Hepatocyte (in vitro differentiated cells): Measurements from ENCODE around the gene LPP. TPM values are rescaled to one million over a fixed set of nuclear protein-coding genes. Genes with fewer than 3 reads are reported as not detected.

Experiments
- DNase-seq: peaks from one replicate; pipeline ENCODE4 v3.0.0-alpha.2; 2016; ENCODE audit warnings: low spot score
- H2AFZ ChIP-seq: fragments of 200-600 bp; sonication (generic); 2 replicates; pipeline ENCODE4 v1.6.0; 2016; ENCODE audit warnings: antibody characterized with exemption, mild to moderate bottlenecking
- H3K27ac ChIP-seq: fragments of 200-600 bp; sonication (generic); 2 replicates; pipeline ENCODE4 v1.5.1; 2016; ENCODE audit warnings: mild to moderate bottlenecking
- H3K27me3 ChIP-seq: fragments of 200-600 bp; sonication (generic); 2 replicates; pipeline ENCODE4 v1.6.1; 2016
- H3K36me3 ChIP-seq: fragments of 200-600 bp; sonication (generic); replicated peaks from 2 replicates; pipeline ENCODE4 v1.5.1; 2016; ENCODE audit warnings: low read depth; ENCODE audit not compliant: insufficient read depth
- H3K4me1 ChIP-seq: fragments of 200-600 bp; sonication (generic); 2 replicates; pipeline ENCODE4 v1.5.1; 2016; ENCODE audit warnings: mild to moderate bottlenecking, moderate library complexity; ENCODE audit not compliant: insufficient read depth
- H3K4me2 ChIP-seq: fragments of 200-600 bp; sonication (generic); 2 replicates; pipeline ENCODE4 v1.6.0; 2016
- H3K4me3 ChIP-seq: fragments of 200-600 bp; sonication (generic); 2 replicates; pipeline ENCODE4 v1.5.1; 2016; ENCODE audit warnings: mild to moderate bottlenecking
- H3K79me2 ChIP-seq: fragments of 200-600 bp; sonication (generic); 2 replicates; pipeline ENCODE4 v1.6.0; 2017; ENCODE audit warnings: mild to moderate bottlenecking
- H3K9me2 ChIP-seq: fragments of 200-600 bp; sonication (generic); replicated peaks from 2 replicates; pipeline ENCODE4 v1.6.0; 2017; ENCODE audit warnings: mild to moderate bottlenecking; ENCODE audit not compliant: insufficient read depth
- H3K9me3 ChIP-seq: fragments of 200-600 bp; sonication (generic); 2 replicates; pipeline ENCODE4 v1.5.1; 2016; ENCODE audit warnings: low read depth, mild to moderate bottlenecking
- H4K20me1 ChIP-seq: fragments of 200-600 bp; sonication (generic); 2 replicates; pipeline ENCODE4 v1.6.0; 2016; ENCODE audit warnings: mild to moderate bottlenecking; ENCODE audit not compliant: insufficient read depth, poor library complexity, severe bottlenecking
- EZH2 ChIP-seq: fragments of 200-600 bp; sonication (generic); IDR thresholded peaks from 2 replicates; pipeline ENCODE4 v1.6.1; 2016; ENCODE audit warnings: antibody characterized with exemption, mild to moderate bottlenecking, borderline replicate concordance
- EZH2phosphoT487 ChIP-seq: fragments of 200-600 bp; sonication (generic); IDR thresholded peaks from one replicate; pipeline ENCODE4 v1.6.1; 2018; ENCODE audit warnings: antibody characterized with exemption, mild to moderate bottlenecking, low read depth, moderate library complexity; ENCODE audit not compliant: unreplicated experiment, severe bottlenecking
- WGBS: methylation state at CpG from one replicate; pipeline ENCODE4 v1.1.6; 2016; ENCODE audit warnings: low lambda C conversion rate; ENCODE audit errors: missing lambda C conversion rate; 5-methylcytosine and 5-hydroxymethylcytosine counted together
- polyA plus RNA-seq: library from polyadenylated mRNA; unstranded; fragments of >200 nt; fragmentation: Nextera tagmentation; extraction: Ambion mirVana; gene quantifications from 2 replicates; pipeline ENCODE4 v1.2.1, GENCODE V29; 2016
- total RNA-seq: library from RNA; depleted of rRNA; stranded (reverse); fragments of >200 nt; gene quantifications from 2 replicates; pipeline ENCODE4 v1.2.3, GENCODE V29; 2014
- TF ChIP-seq, protein P1 (sequence below): fragments of 200-600 bp; sonication (generic); IDR thresholded peaks from 2 replicates; pipeline ENCODE4 v1.5.1; 2016; ENCODE audit warnings: antibody characterized with exemption, mild to moderate bottlenecking; ENCODE audit not compliant: poor library complexity

Gene LPP
- total and polyA plus RNA-seq, 2 experiments from 2014 or later: 53.2 to 73.8 TPM

DNA sequence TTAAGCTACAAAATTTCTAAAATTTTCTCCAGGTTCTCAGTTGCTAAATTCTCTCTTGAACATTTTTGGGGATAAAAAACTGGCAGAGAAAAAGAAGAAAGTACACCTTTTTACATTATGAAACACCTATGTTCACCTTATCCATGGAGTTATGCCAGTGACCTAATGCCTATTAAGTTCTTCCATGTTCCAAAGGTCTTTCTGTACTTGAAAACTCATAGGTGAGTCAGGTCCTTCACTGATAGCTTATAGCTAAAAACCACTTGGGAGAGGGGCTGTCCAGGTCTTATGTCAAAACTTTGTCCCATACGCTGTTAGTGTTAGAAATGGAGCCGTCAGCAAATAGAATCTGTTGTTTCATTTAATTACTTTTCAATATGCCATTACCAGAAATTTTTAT lies 530.3 kb downstream of the LPP start:
- H3K27ac ChIP-seq: peak overlapping the region; percentile 81
- no peaks in the 10 kb centered on the region for H3K27me3 ChIP-seq
- no peak overlapping the region for H2AFZ ChIP-seq
- no peaks in the 10 kb centered on the region for H3K9me2 ChIP-seq
- no peaks in the 10 kb centered on the region for H4K20me1 ChIP-seq
- peaks cover 29% of the 10 kb centered on the region for H3K79me2 ChIP-seq
- H3K4me3 ChIP-seq: no peak overlapping the region
- no peak overlapping the region for H3K4me2 ChIP-seq
- TF ChIP-seq, protein P1, sequence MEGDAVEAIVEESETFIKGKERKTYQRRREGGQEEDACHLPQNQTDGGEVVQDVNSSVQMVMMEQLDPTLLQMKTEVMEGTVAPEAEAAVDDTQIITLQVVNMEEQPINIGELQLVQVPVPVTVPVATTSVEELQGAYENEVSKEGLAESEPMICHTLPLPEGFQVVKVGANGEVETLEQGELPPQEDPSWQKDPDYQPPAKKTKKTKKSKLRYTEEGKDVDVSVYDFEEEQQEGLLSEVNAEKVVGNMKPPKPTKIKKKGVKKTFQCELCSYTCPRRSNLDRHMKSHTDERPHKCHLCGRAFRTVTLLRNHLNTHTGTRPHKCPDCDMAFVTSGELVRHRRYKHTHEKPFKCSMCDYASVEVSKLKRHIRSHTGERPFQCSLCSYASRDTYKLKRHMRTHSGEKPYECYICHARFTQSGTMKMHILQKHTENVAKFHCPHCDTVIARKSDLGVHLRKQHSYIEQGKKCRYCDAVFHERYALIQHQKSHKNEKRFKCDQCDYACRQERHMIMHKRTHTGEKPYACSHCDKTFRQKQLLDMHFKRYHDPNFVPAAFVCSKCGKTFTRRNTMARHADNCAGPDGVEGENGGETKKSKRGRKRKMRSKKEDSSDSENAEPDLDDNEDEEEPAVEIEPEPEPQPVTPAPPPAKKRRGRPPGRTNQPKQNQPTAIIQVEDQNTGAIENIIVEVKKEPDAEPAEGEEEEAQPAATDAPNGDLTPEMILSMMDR: no peak
- no peak for TF ChIP-seq EZH2phosphoT487
- TF ChIP-seq EZH2: no peak
- no peaks in the 10 kb centered on the region for H3K9me3 ChIP-seq
- H3K36me3 ChIP-seq: no peaks in the 10 kb centered on the region
- DNase-seq: peak; percentile 14
- H3K4me1 ChIP-seq: peaks cover 39% of the 10 kb centered on the region
- 97% methylated on average over 2 of the region's 2 CpGs for WGBS

DNA sequence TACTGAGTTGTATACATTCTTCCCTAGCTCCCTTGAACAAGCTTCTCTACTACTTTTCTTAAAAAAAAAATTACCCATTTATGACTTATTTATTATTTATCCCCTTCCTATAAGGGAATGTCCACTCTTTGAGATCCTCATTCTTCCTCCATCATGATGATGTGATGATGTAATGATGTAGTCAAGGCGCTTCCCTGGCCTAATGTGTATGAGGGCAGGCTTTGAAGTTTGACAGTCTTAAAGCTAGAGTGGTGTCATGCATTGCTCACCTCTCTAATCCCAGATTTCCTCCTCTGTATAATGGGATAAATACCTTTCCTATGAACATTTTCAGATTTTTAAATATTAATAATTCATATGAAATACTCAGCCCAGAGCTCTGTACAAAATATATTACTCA lies 531.8 kb downstream of the LPP start:
- DNase-seq: no peak
- no peaks in the 10 kb centered on the region for H3K27me3 ChIP-seq
- TF ChIP-seq EZH2 (no peak), EZH2phosphoT487 (no peak)
- TF ChIP-seq, protein P1: no peak
- H3K4me2 ChIP-seq: no peak overlapping the region
- H3K9me2 ChIP-seq: no peaks in the 10 kb centered on the region
- WGBS: 95% methylated on average over 1 of the region's 1 CpG
- no peak overlapping the region for H2AFZ ChIP-seq
- no peak overlapping the region for H3K4me3 ChIP-seq
- H3K27ac ChIP-seq: no peak overlapping the region
- H3K9me3 ChIP-seq: no peaks in the 10 kb centered on the region
- no peaks in the 10 kb centered on the region for H4K20me1 ChIP-seq
- no peaks in the 10 kb centered on the region for H3K36me3 ChIP-seq
- peaks cover 29% of the 10 kb centered on the region for H3K79me2 ChIP-seq
- peaks cover 42% of the 10 kb centered on the region for H3K4me1 ChIP-seq

DNA sequence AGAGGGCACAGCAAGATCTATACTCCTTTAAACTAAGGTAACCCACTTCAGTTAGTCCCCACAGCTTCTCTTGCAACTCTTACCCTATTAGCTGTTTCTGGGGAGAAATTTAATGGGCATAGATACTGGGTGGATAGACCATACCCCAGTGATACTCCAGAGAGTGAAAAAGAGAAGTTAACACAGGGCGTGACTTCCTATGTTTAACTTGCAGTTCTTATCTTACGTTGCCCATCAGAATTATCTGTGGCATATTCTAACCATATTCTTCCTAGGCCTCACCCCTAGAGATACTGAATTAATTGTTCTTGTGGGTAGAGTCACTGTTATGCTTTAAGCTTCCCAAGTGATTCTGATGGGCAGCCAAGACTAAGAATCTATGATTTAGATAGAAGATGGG lies 532.4 kb downstream of the LPP start:
- Histone ChIP-seq H3K79me2 (peaks cover 27% of the 10 kb centered on the region), H3K4me3 (no peak overlapping the region), H3K9me3 (no peaks in the 10 kb centered on the region), H3K27me3 (no peaks in the 10 kb centered on the region), H2AFZ (no peak overlapping the region), H3K36me3 (no peaks in the 10 kb centered on the region), H4K20me1 (no peaks in the 10 kb centered on the region), H3K27ac (peak overlapping the region; percentile 1), H3K4me2 (no peak overlapping the region), H3K4me1 (peaks cover 43% of the 10 kb centered on the region), H3K9me2 (no peaks in the 10 kb centered on the region)
- TF ChIP-seq EZH2phosphoT487 (no peak), EZH2 (no peak)
- TF ChIP-seq, protein P1: no peak
- no peak for DNase-seq
- WGBS: 70% methylated on average over 2 of the region's 2 CpGs

DNA sequence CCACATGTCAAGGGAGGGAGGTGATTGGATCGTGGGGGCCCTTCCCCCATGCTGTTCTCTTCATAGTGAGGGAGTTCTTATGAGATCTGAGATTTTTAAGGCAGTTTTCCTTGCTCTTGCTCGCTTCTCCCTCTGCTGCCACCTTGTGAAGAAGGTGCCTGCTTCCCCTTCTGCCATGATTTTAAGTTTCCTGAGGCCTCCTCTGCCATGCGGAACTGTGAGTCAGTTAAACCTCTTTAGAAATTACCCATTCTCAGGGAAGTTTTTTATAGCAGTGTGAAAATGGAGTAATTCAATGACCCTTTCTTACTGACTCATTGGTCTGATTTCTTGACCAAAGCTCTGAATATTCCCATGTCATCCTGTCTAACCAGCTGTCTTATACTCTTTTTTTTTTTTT lies 533.4 kb downstream of the LPP start:
- Histone ChIP-seq H3K9me3 (no peaks in the 10 kb centered on the region), H2AFZ (no peak overlapping the region), H3K4me1 (peaks cover 43% of the 10 kb centered on the region), H4K20me1 (no peaks in the 10 kb centered on the region), H3K27ac (peak overlapping the region; percentile 1), H3K36me3 (no peaks in the 10 kb centered on the region), H3K4me3 (no peak overlapping the region), H3K9me2 (no peaks in the 10 kb centered on the region), H3K79me2 (peaks cover 22% of the 10 kb centered on the region), H3K4me2 (no peak overlapping the region), H3K27me3 (no peaks in the 10 kb centered on the region)
- DNase-seq: no peak
- 65% methylated on average over 3 of the region's 3 CpGs for WGBS
- no peak for TF ChIP-seq EZH2phosphoT487
- TF ChIP-seq, protein P1: peak; percentile 23
- TF ChIP-seq EZH2: no peak
